Measurements from ENCODE around the gene KPNA6. TPM values are rescaled to one million over a fixed set of nuclear protein-coding genes. Genes with fewer than 3 reads are reported as not detected.
A peak's percentile ranks its signal among the peaks of the same experiment; 100 is the strongest.
"Not testable (repeated sequence)": the region's sequence is repeated elsewhere in the genome, so short reads cannot be mapped to it uniquely, and the experiment has no call there.

KPNA6 gene
- total RNA-seq, 3 donors from 2014 or later (not counting 1 experiment from before 2014, with no cell fraction given): 48.6 to 59.0 (median 52.8) TPM

- Histone ChIP-seq H3K4me1 (ENCODE audit: control insufficient read depth, insufficient read depth, low read length) (peaks cover 16% of the 10 kb centered on the region), H3K27ac (ENCODE audit: low read length) (no peak overlapping the region), H3K27me3 (ENCODE audit: control insufficient read depth, insufficient read depth, low read length) (no peaks in the 10 kb centered on the region), H3K4me3 (ENCODE audit: low read length) (no peak overlapping the region), H3K36me3 (ENCODE audit: control insufficient read depth, insufficient read depth, low read length) (peaks cover 19% of the 10 kb centered on the region), H3K9me3 (ENCODE audit: control insufficient read depth, insufficient read depth, low read length) (no peaks in the 10 kb centered on the region)
- ATAC-seq: peak; percentile 52 to 75 (median 59)
- H3K4me3 Mint-ChIP-seq: no peak overlapping the region
- no CpG with 5 or more reads among the region's 1 CpG for WGBS (ENCODE audit: insufficient coverage)
- H3K36me3 Mint-ChIP-seq: no peaks in the 10 kb centered on the region
- H3K9me3 Mint-ChIP-seq: no peaks in the 10 kb centered on the region
- H3K27ac Mint-ChIP-seq: peak overlapping the region; percentile 29 to 59
- DNase-seq: peak in 1 of 2 donors; percentile 62
- H3K27me3 Mint-ChIP-seq (ENCODE audit: low read depth in 2 of 2): no peaks in the 10 kb centered on the region
- peaks cover 0 to 13% of the 10 kb centered on the region in 2 donors for H3K4me1 Mint-ChIP-seq
- intact Hi-C loops (cut with micrococcal nuclease): loop anchor here (5.0 kb wide), 1 partner anchor 401 kb away; no protein-coding TSS in a partner anchor
- TF ChIP-seq, protein P1, sequence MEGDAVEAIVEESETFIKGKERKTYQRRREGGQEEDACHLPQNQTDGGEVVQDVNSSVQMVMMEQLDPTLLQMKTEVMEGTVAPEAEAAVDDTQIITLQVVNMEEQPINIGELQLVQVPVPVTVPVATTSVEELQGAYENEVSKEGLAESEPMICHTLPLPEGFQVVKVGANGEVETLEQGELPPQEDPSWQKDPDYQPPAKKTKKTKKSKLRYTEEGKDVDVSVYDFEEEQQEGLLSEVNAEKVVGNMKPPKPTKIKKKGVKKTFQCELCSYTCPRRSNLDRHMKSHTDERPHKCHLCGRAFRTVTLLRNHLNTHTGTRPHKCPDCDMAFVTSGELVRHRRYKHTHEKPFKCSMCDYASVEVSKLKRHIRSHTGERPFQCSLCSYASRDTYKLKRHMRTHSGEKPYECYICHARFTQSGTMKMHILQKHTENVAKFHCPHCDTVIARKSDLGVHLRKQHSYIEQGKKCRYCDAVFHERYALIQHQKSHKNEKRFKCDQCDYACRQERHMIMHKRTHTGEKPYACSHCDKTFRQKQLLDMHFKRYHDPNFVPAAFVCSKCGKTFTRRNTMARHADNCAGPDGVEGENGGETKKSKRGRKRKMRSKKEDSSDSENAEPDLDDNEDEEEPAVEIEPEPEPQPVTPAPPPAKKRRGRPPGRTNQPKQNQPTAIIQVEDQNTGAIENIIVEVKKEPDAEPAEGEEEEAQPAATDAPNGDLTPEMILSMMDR (IDR thresholded peaks at IDR 0.05): peak; percentile 47
These were observed 44.6 kb upstream of the KPNA6 start for GRCh38 chr1:32063261-32063681.

DNA sequence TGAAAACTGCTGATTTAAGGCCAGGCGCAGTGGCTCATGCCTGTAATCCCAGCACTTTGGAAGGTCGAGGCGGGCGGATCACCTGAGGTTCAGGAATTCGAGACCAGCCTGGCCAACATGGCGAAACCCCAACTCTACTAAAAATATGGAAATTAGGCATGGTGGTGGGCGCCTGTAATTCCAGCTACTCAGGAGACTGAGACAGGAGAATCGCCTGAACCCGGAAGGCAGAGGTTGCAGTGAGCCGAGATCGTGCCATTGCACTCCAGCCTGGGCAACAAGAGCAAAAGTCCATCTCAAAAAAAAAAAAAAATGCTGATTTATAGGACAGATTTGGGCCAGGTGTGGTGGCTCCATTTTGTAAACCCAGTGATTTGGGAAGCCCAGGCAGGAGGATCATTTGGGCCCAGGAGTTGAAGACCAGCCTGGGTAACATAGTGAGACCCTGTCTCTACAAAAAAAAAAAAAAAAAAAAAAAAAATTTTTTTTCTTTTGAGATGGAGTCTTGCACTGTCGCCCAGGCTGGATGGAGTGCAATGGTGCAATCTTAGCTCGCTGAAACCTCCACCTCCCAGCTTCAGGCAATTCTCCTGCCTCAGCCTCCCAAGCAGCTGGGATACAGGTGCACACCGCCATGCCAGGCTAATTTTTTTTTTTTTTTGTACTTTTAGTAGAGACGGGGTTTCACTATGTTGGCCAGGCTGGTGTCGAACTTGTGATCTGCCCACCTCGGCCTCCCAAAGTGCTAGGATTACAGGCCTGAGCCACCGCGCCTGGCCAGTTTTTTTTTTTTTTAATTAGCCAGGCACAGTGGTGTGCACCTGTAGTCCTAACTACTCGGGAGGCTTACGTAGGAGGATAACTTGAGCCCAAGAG lies 42.0 kb upstream of the KPNA6 start:
- WGBS (ENCODE audit: insufficient coverage): 69% methylated on average over 21 of the region's 21 CpGs
- H3K36me3 Mint-ChIP-seq; H3K4me3 ChIP-seq (ENCODE audit: low read length); ATAC-seq; H3K36me3 ChIP-seq (ENCODE audit: control insufficient read depth, insufficient read depth, low read length); H3K9me3 Mint-ChIP-seq; H3K27me3 Mint-ChIP-seq (ENCODE audit: low read depth in 2 of 2); H3K9me3 ChIP-seq (ENCODE audit: control insufficient read depth, insufficient read depth, low read length); DNase-seq; H3K27me3 ChIP-seq (ENCODE audit: control insufficient read depth, insufficient read depth, low read length); intact Hi-C loops (cut with micrococcal nuclease): not testable (repeated sequence)
- Mint-ChIP-seq H3K4me1 (peaks cover 0 to 13% of the 10 kb centered on the region in 2 donors), H3K4me3 (peak overlapping the region; percentile 40), H3K27ac (peak overlapping the region; percentile 64 to 76)
- peak overlapping the region; percentile 55 for H3K27ac ChIP-seq (ENCODE audit: low read length)
- peaks cover 20% of the 10 kb centered on the region for H3K4me1 ChIP-seq (ENCODE audit: control insufficient read depth, insufficient read depth, low read length)

DNA sequence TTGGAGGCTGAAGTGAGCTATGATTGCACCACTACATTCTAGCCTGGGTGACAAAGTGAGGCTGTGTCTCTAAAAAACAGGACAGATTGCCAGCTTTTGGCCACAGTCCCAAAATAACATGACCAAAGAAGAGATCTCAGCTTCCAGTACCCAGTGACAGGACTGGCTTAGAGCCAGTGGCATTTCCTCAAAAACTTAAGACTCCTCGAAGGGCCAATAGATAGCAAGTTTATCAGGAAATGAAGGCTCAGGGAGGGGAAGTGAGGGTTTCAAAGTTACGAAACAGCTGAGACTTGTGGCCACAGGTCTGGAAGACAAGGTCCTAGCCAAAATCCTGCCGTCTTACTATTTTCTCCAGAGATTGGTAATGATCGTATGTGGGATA lies 41.4 kb upstream of the KPNA6 start:
- peak overlapping the region; percentile 40 for H3K4me3 Mint-ChIP-seq
- no peaks in the 10 kb centered on the region for H3K27me3 Mint-ChIP-seq (ENCODE audit: low read depth in 2 of 2)
- H3K9me3 Mint-ChIP-seq: no peaks in the 10 kb centered on the region
- H3K4me1 ChIP-seq (ENCODE audit: control insufficient read depth, insufficient read depth, low read length): peaks cover 20% of the 10 kb centered on the region
- 0% methylated on average over 2 of the region's 4 CpGs for WGBS (ENCODE audit: insufficient coverage)
- peak overlapping the region; percentile 55 for H3K27ac ChIP-seq (ENCODE audit: low read length)
- H3K36me3 Mint-ChIP-seq: no peaks in the 10 kb centered on the region
- H3K27me3 ChIP-seq (ENCODE audit: control insufficient read depth, insufficient read depth, low read length): no peaks in the 10 kb centered on the region
- ATAC-seq (peak; percentile 64 to 77 (median 76)), DNase-seq (peak in 1 of 2 donors; percentile 59)
- H3K4me1 Mint-ChIP-seq: peaks cover 0 to 13% of the 10 kb centered on the region in 2 donors
- no peak overlapping the region for H3K4me3 ChIP-seq (ENCODE audit: low read length)
- peak overlapping the region; percentile 64 to 76 for H3K27ac Mint-ChIP-seq
- TF ChIP-seq, protein P1 (IDR thresholded peaks at IDR 0.05): no peak
- H3K36me3 ChIP-seq (ENCODE audit: control insufficient read depth, insufficient read depth, low read length): peaks cover 2% of the 10 kb centered on the region
- intact Hi-C loops (cut with micrococcal nuclease): no loop called here
- no peaks in the 10 kb centered on the region for H3K9me3 ChIP-seq (ENCODE audit: control insufficient read depth, insufficient read depth, low read length)

DNA sequence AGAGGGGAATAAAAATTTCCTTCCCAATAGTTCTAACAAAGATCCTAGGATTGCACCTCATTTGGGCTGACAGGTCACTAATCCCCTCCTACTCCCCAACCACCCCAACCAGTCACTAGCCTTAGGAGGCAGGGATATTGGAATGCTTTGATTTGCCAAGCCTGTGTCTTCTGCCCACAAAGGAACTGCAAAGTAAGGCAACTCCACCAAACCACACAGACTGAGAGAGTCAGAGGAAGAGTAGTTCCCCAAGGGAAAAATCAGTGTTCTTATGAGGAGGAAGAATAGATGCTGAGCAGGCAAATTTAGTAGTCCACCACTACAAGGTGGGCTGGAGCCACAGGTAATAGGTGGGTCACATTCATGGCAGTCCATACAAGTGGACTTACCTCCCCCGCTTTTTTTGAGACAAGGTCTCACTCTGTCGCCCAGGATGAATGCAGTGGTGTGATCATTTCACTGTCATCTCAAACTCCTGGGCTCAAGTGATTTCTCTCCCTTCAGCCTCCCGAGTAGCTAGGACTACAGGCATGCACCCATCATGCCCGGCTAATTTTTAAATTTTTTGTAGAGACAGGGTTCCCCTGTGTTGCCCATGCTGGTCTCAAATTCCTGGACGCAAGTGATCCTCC lies 38.8 kb upstream of the KPNA6 start:
- TF ChIP-seq, protein P1 (IDR thresholded peaks at IDR 0.05): no peak
- no peaks in the 10 kb centered on the region for H3K36me3 ChIP-seq (ENCODE audit: control insufficient read depth, insufficient read depth, low read length)
- no peak for DNase-seq
- peaks cover 37% of the 10 kb centered on the region for H3K4me1 ChIP-seq (ENCODE audit: control insufficient read depth, insufficient read depth, low read length)
- Mint-ChIP-seq H3K4me3 (no peak overlapping the region), H3K27me3 (ENCODE audit: low read depth in 2 of 2) (no peaks in the 10 kb centered on the region), H3K36me3 (no peaks in the 10 kb centered on the region), H3K27ac (no peak overlapping the region), H3K9me3 (no peaks in the 10 kb centered on the region), H3K4me1 (peaks cover 19 to 32% of the 10 kb centered on the region in 2 donors)
- no peak overlapping the region for H3K27ac ChIP-seq (ENCODE audit: low read length)
- H3K27me3 ChIP-seq (ENCODE audit: control insufficient read depth, insufficient read depth, low read length): no peaks in the 10 kb centered on the region
- H3K4me3 ChIP-seq (ENCODE audit: low read length): no peak overlapping the region
- ATAC-seq: no peak
- intact Hi-C loops (cut with micrococcal nuclease): no loop called here
- H3K9me3 ChIP-seq (ENCODE audit: control insufficient read depth, insufficient read depth, low read length): no peaks in the 10 kb centered on the region
- WGBS (ENCODE audit: insufficient coverage): 98% methylated on average over 4 of the region's 5 CpGs

Measured in natural killer cell (primary cell).